ENCODE data around the gene SLC2A6. TPM values are rescaled to one million over a fixed set of nuclear protein-coding genes. Genes with fewer than 3 reads are reported as not detected.

SLC2A6 gene
- polyA plus RNA-seq, 1 donor (not counting 4 experiments of a cell fraction or from before 2014, with no cell fraction given) = 15.9 TPM

GRCh38 chr9:133449760-133450159 is 29.1 kb downstream of the SLC2A6 start:
- peak; percentile 36 for DNase-seq (ENCODE audit: low read depth, low spot score)
- no peak overlapping the region for H3K4me3 ChIP-seq (ENCODE audit: control insufficient read depth in 2 of 3, extremely low read depth in 1 of 3, insufficient read depth in 2 of 3, low read depth in 1 of 3, low read length in 3 of 3)
- no peak overlapping the region for H3K9ac ChIP-seq (ENCODE audit: control insufficient read depth, extremely low read depth, insufficient read depth, low read length)
- no peaks in the 10 kb centered on the region for H3K36me3 ChIP-seq (ENCODE audit: control insufficient read depth in 2 of 2, extremely low read depth in 1 of 2, insufficient read depth in 2 of 2, low read length in 2 of 2)
- peaks cover 16% of the 10 kb centered on the region for H3K27me3 ChIP-seq (ENCODE audit: control insufficient read depth, extremely low read depth, insufficient read depth, low read length)
- no peaks in the 10 kb centered on the region for H4K20me1 ChIP-seq (ENCODE audit: control insufficient read depth, extremely low read depth, insufficient read depth, low read length)
- no peak overlapping the region for H2AFZ ChIP-seq (ENCODE audit: control insufficient read depth, low read length)
- no peaks in the 10 kb centered on the region for H3K9me3 ChIP-seq (ENCODE audit: control insufficient read depth, low read depth, low read length)
- dilution Hi-C loops (cut with MboI; ENCODE audit: extremely low pct_ligation_motif_present, low sequenced_read_pairs) = no loop called here
- TF ChIP-seq EZH2 (IDR thresholded peaks at IDR 0.05; ENCODE audit: low read length) = no peak
- peak in 1 of 3 experiments; percentile 22 for TF ChIP-seq CTCF (optimal IDR thresholded peaks at IDR 0.05 in 1 of 3, IDR thresholded peaks at IDR 0.05 in 1 of 3, conservative IDR thresholded peaks at IDR 0.05 in 1 of 3; ENCODE audit: extremely low read depth in 1 of 3, insufficient read depth in 2 of 3, low read length in 3 of 3)
- no peaks in the 10 kb centered on the region for H3K9me1 ChIP-seq (ENCODE audit: control insufficient read depth, extremely low read depth, insufficient read depth, low read length)
- no peak overlapping the region for H3K27ac ChIP-seq (ENCODE audit: control insufficient read depth, insufficient read depth, low read length)
- peaks cover 3% of the 10 kb centered on the region for H3K4me1 ChIP-seq (ENCODE audit: control insufficient read depth, extremely low read depth, insufficient read depth, low read length)
- H3K79me2 ChIP-seq (ENCODE audit: control insufficient read depth, insufficient read depth, low read length) = no peaks in the 10 kb centered on the region
- FAIRE-seq = peak; percentile 88
- no peak overlapping the region for H3K4me2 ChIP-seq (ENCODE audit: control insufficient read depth, extremely low read depth, insufficient read depth, low read depth, low read length)

GRCh38 chr9:133448487-133448972 is 30.4 kb downstream of the SLC2A6 start:
- no peak overlapping the region for H3K4me3 ChIP-seq (ENCODE audit: control insufficient read depth in 2 of 3, extremely low read depth in 1 of 3, insufficient read depth in 2 of 3, low read depth in 1 of 3, low read length in 3 of 3)
- no peak overlapping the region for H3K4me2 ChIP-seq (ENCODE audit: control insufficient read depth, extremely low read depth, insufficient read depth, low read depth, low read length)
- H2AFZ ChIP-seq (ENCODE audit: control insufficient read depth, low read length) = no peak overlapping the region
- no peak overlapping the region for H3K27ac ChIP-seq (ENCODE audit: control insufficient read depth, insufficient read depth, low read length)
- peaks cover 16% of the 10 kb centered on the region for H3K27me3 ChIP-seq (ENCODE audit: control insufficient read depth, extremely low read depth, insufficient read depth, low read length)
- dilution Hi-C loops (cut with MboI; ENCODE audit: extremely low pct_ligation_motif_present, low sequenced_read_pairs) = no loop called here
- DNase-seq (ENCODE audit: low read depth, low spot score) (no peak), FAIRE-seq (no peak)
- no peaks in the 10 kb centered on the region for H4K20me1 ChIP-seq (ENCODE audit: control insufficient read depth, extremely low read depth, insufficient read depth, low read length)
- H3K36me3 ChIP-seq (ENCODE audit: control insufficient read depth in 2 of 2, extremely low read depth in 1 of 2, insufficient read depth in 2 of 2, low read length in 2 of 2) = no peaks in the 10 kb centered on the region
- TF ChIP-seq EZH2 (IDR thresholded peaks at IDR 0.05; ENCODE audit: low read length) = no peak
- TF ChIP-seq CTCF (optimal IDR thresholded peaks at IDR 0.05 in 1 of 3, IDR thresholded peaks at IDR 0.05 in 1 of 3, conservative IDR thresholded peaks at IDR 0.05 in 1 of 3; ENCODE audit: extremely low read depth in 1 of 3, insufficient read depth in 2 of 3, low read length in 3 of 3) = no peak
- no peaks in the 10 kb centered on the region for H3K9me3 ChIP-seq (ENCODE audit: control insufficient read depth, low read depth, low read length)
- peaks cover 3% of the 10 kb centered on the region for H3K4me1 ChIP-seq (ENCODE audit: control insufficient read depth, extremely low read depth, insufficient read depth, low read length)
- H3K79me2 ChIP-seq (ENCODE audit: control insufficient read depth, insufficient read depth, low read length) = no peaks in the 10 kb centered on the region
- no peak overlapping the region for H3K9ac ChIP-seq (ENCODE audit: control insufficient read depth, extremely low read depth, insufficient read depth, low read length)
- H3K9me1 ChIP-seq (ENCODE audit: control insufficient read depth, extremely low read depth, insufficient read depth, low read length) = no peaks in the 10 kb centered on the region

Data from keratinocyte (primary cell).